MM.1S (cell line): ENCODE results near the gene LNP1.
A peak's percentile ranks its signal among the peaks of the same experiment; 100 is the strongest.

Experiments used
- DNase-seq: peaks from one replicate; pipeline ENCODE4 v3.0.0-alpha.2; 2015
- H2AFZ ChIP-seq: fragments of 300-600 bp; sonication (generic); 2 replicates; pipeline ENCODE4 v1.6.0; 2016; ENCODE audit warnings: antibody characterized with exemption, low read length
- H3F3A ChIP-seq: fragments of 300-600 bp; sonication (generic); 2 replicates; pipeline ENCODE4 v1.6.1; 2016; ENCODE audit warnings: mild to moderate bottlenecking, antibody characterized with exemption, low read length, moderate library complexity, mixed read lengths; ENCODE audit not compliant: insufficient read depth
- H3K27ac ChIP-seq: fragments of 300-600 bp; sonication (generic); 2 replicates; pipeline ENCODE4 v1.5.1; 2016; ENCODE audit warnings: mild to moderate bottlenecking, low read length
- H3K27me3 ChIP-seq: fragments of 300-600 bp; sonication (generic); replicated peaks from 2 replicates; pipeline ENCODE4 v1.6.0; 2016; ENCODE audit warnings: low read length; ENCODE audit not compliant: insufficient read depth
- H3K36me3 ChIP-seq: fragments of 300-600 bp; sonication (generic); replicated peaks from 2 replicates; pipeline ENCODE4 v1.6.1; 2016; ENCODE audit warnings: mild to moderate bottlenecking, low read length, mixed read lengths; ENCODE audit not compliant: insufficient read depth
- H3K4me1 ChIP-seq: fragments of 300-600 bp; sonication (generic); 2 replicates; pipeline ENCODE4 v1.6.1; 2016; ENCODE audit warnings: low read length, mixed read lengths
- H3K4me2 ChIP-seq: fragments of 300-600 bp; sonication (generic); 2 replicates; pipeline ENCODE4 v1.6.0; 2016; ENCODE audit warnings: low read depth, low read length
- H3K4me3 ChIP-seq: fragments of 300-600 bp; sonication (generic); 2 replicates; pipeline ENCODE4 v1.5.1; 2016; ENCODE audit warnings: low read length, mixed read lengths
- H3K79me2 ChIP-seq: fragments of 300-600 bp; sonication (generic); 2 replicates; pipeline ENCODE4 v1.6.1; 2016; ENCODE audit warnings: mixed run types, low read length, mixed read lengths
- H3K9ac ChIP-seq: fragments of 300-600 bp; sonication (generic); 2 replicates; pipeline ENCODE4 v1.6.1; 2016; ENCODE audit warnings: low read length, mixed read lengths
- H3K9me2 ChIP-seq: fragments of 300-600 bp; sonication (generic); replicated peaks from 2 replicates; pipeline ENCODE4 v1.6.1; 2016; ENCODE audit warnings: mild to moderate bottlenecking, low read length, mixed read lengths; ENCODE audit not compliant: insufficient read depth
- H3K9me3 ChIP-seq: fragments of 300-600 bp; sonication (generic); replicated peaks from 2 replicates; pipeline ENCODE4 v1.6.1; 2016; ENCODE audit warnings: mild to moderate bottlenecking, low read length, mixed read lengths; ENCODE audit not compliant: insufficient read depth
- H4K20me1 ChIP-seq: fragments of 300-600 bp; sonication (generic); 2 replicates; pipeline ENCODE4 v1.6.1; 2016; ENCODE audit warnings: mild to moderate bottlenecking, low read length, moderate library complexity, mixed read lengths; ENCODE audit not compliant: insufficient read depth
- CTCF ChIP-seq: fragments of 300-600 bp; sonication (generic); IDR thresholded peaks from 2 replicates; pipeline ENCODE4 v1.5.1; 2016; ENCODE audit warnings: antibody characterized with exemption, low read length, mixed read lengths
- EZH2 ChIP-seq: fragments of 300-600 bp; sonication (generic); optimal IDR thresholded peaks from 2 replicates; pipeline ENCODE3; 2017; ENCODE audit warnings: low read depth, mild to moderate bottlenecking, antibody characterized with exemption, low read length, mixed read lengths
- EZH2phosphoT487 ChIP-seq: fragments of 300-600 bp; sonication (generic); IDR thresholded peaks from 2 replicates; pipeline ENCODE4 v1.6.1; 2018; ENCODE audit warnings: antibody characterized with exemption, low read length

The LNP1 gene

GRCh38 chr3:100467133-100467532 lies 65.8 kb downstream of the LNP1 start:
- TF ChIP-seq EZH2phosphoT487, result no peak
- TF ChIP-seq CTCF, result no peak
- TF ChIP-seq EZH2, result no peak
- no peaks in the 10 kb centered on the region for H3F3A ChIP-seq
- no peaks in the 10 kb centered on the region for H3K79me2 ChIP-seq
- H3K4me2 ChIP-seq, result no peak overlapping the region
- DNase-seq, result no peak
- H4K20me1 ChIP-seq, result no peaks in the 10 kb centered on the region
- no peaks in the 10 kb centered on the region for H3K9me2 ChIP-seq
- H2AFZ ChIP-seq, result peak overlapping the region; percentile 95; the same call in 1 of the 2 replicates
- no peak overlapping the region for H3K4me3 ChIP-seq
- no peak overlapping the region for H3K27ac ChIP-seq
- no peak overlapping the region for H3K9ac ChIP-seq
- peaks cover 6% of the 10 kb centered on the region; the same call in 1 of the 2 replicates for H3K4me1 ChIP-seq
- no peaks in the 10 kb centered on the region for H3K9me3 ChIP-seq
- no peaks in the 10 kb centered on the region for H3K27me3 ChIP-seq
- no peaks in the 10 kb centered on the region for H3K36me3 ChIP-seq

DNA sequence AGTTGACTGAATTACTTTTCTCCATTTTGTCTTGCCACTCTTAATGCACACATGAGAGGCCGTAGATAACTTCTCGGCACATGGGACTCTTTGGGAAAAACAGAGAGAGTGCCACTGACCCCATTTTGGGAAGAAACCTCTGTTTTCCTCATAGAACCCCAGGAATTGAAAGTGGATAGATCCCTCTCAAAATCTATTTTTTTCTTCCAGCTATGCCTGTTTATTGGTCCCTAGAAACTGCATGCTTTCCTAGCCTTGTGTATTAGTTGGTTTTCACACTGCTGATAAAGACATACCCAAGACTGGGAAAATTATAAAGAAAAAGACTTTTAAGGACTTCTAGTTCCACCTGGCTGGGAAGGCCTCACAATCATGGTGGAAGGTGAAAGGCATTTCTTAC lies 67.3 kb downstream of the LNP1 start:
- peaks cover 6% of the 10 kb centered on the region; the same call in 1 of the 2 replicates for H3K4me1 ChIP-seq

DNA sequence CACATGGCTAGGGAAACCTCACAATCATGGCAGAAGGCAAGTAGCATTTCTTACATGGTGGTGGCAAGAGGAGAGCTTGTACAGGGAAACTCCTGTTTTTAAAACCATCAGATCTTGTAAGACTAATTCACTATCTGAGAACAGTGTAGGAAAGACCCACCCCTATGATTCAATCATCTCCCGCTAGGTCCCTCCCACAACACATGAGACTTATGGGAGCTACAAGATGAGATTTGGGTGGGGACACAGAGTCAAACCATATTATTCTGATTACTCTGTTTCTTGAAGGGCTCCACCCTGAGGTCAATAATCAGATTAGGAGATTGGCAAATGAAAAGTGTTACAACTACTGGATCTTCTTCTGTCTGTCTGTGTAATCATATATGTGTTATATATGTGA lies 69.6 kb downstream of the LNP1 start:
- no peak overlapping the region for H3K9ac ChIP-seq
- no peak overlapping the region for H3K4me2 ChIP-seq
- no peaks in the 10 kb centered on the region for H4K20me1 ChIP-seq
- no peaks in the 10 kb centered on the region for H3K36me3 ChIP-seq
- H3K79me2 ChIP-seq, result no peaks in the 10 kb centered on the region
- no peaks in the 10 kb centered on the region for H3K27me3 ChIP-seq
- no peak overlapping the region for H3K4me3 ChIP-seq
- TF ChIP-seq CTCF, result no peak
- no peak for TF ChIP-seq EZH2phosphoT487
- no peak for TF ChIP-seq EZH2
- no peaks in the 10 kb centered on the region for H3F3A ChIP-seq
- DNase-seq, result no peak
- H3K27ac ChIP-seq, result no peak overlapping the region
- no peak overlapping the region for H2AFZ ChIP-seq
- H3K9me2 ChIP-seq, result no peaks in the 10 kb centered on the region
- 0 out of 2 replicates have a peak, but pooled peaks cover under 1% of the 10 kb centered on the region for H3K4me1 ChIP-seq
- no peaks in the 10 kb centered on the region for H3K9me3 ChIP-seq

More for the DNA sequence above, 67.3 kb downstream of the LNP1 start:
- Histone ChIP-seq H3K9ac (no peak overlapping the region), H3K27me3 (no peaks in the 10 kb centered on the region), H3K9me2 (no peaks in the 10 kb centered on the region), H3F3A (no peaks in the 10 kb centered on the region), H3K4me2 (no peak overlapping the region), H3K27ac (no peak overlapping the region), H3K9me3 (no peaks in the 10 kb centered on the region), H3K36me3 (no peaks in the 10 kb centered on the region), H3K79me2 (no peaks in the 10 kb centered on the region), H3K4me3 (no peak overlapping the region), H2AFZ (no peak overlapping the region), H4K20me1 (no peaks in the 10 kb centered on the region)
- DNase-seq, result no peak
- TF ChIP-seq EZH2, result no peak
- TF ChIP-seq CTCF, result no peak
- no peak for TF ChIP-seq EZH2phosphoT487
